Progenitor cell of endocrine pancreas (in vitro differentiated cells): ENCODE data around the gene CDK7. TPM values are rescaled to one million over a fixed set of nuclear protein-coding genes. Genes with fewer than 3 reads are reported as not detected.
"Not testable (repeated sequence)": the region's sequence is repeated elsewhere in the genome, so short reads cannot be mapped to it uniquely, and the experiment has no call there.

Experiments
- DNase-seq: peaks from one replicate; pipeline ENCODE4 v3.0.0; 2021; ENCODE audit warnings: low spot score; ENCODE audit not compliant: unreplicated experiment
- H3K27ac Mint-ChIP-seq: 2 replicates; pipeline ENCODE4 v1.8.0; 2021; ENCODE audit warnings: mild to moderate bottlenecking, moderate library complexity, mixed read lengths
- H3K27me3 Mint-ChIP-seq: 2 replicates; pipeline ENCODE4 v1.8.0; 2021; ENCODE audit warnings: mixed read lengths
- H3K36me3 Mint-ChIP-seq: 2 replicates; pipeline ENCODE4 v1.8.0; 2022; ENCODE audit warnings: mixed read lengths; ENCODE audit not compliant: insufficient read depth
- H3K4me1 Mint-ChIP-seq: 2 replicates; pipeline ENCODE4 v1.8.0; 2021; ENCODE audit warnings: low read depth, mixed read lengths
- H3K4me3 Mint-ChIP-seq: 2 replicates; pipeline ENCODE4 v1.8.0; 2021; ENCODE audit warnings: low read depth, mild to moderate bottlenecking, moderate library complexity, mixed read lengths
- H3K9me3 Mint-ChIP-seq: 2 replicates; pipeline ENCODE4 v1.8.0; 2021; ENCODE audit warnings: low read depth, mixed read lengths
- total RNA-seq: library from RNA; stranded (reverse); gene quantifications from 2 replicates; pipeline ENCODE4 v1.2.1, GENCODE V29; 2021
- TF ChIP-seq, protein P1 (sequence below): fragments of 200-600 bp; sonication (generic); IDR thresholded peaks from one replicate; pipeline ENCODE4 v1.5.0; 2021; ENCODE audit warnings: antibody characterized with exemption, mild to moderate bottlenecking; ENCODE audit not compliant: unreplicated experiment

Gene CDK7
- total RNA-seq, 1 donor from 2014 or later: 30.8 TPM

- Mint-ChIP-seq H3K4me1 (peaks cover 9% of the 10 kb centered on the region), H3K27ac (no peak overlapping the region), H3K27me3 (no peaks in the 10 kb centered on the region), H3K9me3 (no peaks in the 10 kb centered on the region), H3K36me3 (peaks cover 17% of the 10 kb centered on the region), H3K4me3 (no peak overlapping the region)
- no peak for DNase-seq
- TF ChIP-seq, protein P1, sequence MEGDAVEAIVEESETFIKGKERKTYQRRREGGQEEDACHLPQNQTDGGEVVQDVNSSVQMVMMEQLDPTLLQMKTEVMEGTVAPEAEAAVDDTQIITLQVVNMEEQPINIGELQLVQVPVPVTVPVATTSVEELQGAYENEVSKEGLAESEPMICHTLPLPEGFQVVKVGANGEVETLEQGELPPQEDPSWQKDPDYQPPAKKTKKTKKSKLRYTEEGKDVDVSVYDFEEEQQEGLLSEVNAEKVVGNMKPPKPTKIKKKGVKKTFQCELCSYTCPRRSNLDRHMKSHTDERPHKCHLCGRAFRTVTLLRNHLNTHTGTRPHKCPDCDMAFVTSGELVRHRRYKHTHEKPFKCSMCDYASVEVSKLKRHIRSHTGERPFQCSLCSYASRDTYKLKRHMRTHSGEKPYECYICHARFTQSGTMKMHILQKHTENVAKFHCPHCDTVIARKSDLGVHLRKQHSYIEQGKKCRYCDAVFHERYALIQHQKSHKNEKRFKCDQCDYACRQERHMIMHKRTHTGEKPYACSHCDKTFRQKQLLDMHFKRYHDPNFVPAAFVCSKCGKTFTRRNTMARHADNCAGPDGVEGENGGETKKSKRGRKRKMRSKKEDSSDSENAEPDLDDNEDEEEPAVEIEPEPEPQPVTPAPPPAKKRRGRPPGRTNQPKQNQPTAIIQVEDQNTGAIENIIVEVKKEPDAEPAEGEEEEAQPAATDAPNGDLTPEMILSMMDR: no peak
Observed at GRCh38 chr5:69225860-69226259, 8.8 kb upstream of the CDK7 start.

DNA sequence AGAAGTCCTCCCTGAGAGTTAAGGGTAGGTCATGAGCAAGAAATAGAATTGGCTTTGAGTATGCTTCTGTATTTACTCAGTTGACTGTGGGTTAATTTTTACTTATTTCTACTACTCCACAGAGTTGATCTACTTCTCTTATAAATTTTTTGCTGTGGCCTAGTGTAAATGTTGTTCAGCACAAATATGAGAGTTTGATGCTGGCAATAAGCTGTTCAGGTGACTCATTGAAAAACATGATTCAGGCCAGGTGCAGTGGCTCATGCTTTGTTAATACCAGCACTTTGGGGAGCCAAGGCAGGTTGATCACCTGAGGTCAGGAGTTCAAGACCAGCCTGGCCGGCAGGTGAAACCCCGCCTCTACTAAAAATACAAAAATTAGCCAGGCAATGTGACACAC lies 4.5 kb upstream of the CDK7 start:
- DNase-seq: no peak
- H3K27ac Mint-ChIP-seq: no peak overlapping the region
- H3K4me1 Mint-ChIP-seq: peaks cover 3% of the 10 kb centered on the region
- peaks cover 8% of the 10 kb centered on the region for H3K36me3 Mint-ChIP-seq
- TF ChIP-seq, protein P1: no peak
- H3K4me3 Mint-ChIP-seq: no peak overlapping the region
- H3K27me3 Mint-ChIP-seq: no peaks in the 10 kb centered on the region
- H3K9me3 Mint-ChIP-seq: no peaks in the 10 kb centered on the region

DNA sequence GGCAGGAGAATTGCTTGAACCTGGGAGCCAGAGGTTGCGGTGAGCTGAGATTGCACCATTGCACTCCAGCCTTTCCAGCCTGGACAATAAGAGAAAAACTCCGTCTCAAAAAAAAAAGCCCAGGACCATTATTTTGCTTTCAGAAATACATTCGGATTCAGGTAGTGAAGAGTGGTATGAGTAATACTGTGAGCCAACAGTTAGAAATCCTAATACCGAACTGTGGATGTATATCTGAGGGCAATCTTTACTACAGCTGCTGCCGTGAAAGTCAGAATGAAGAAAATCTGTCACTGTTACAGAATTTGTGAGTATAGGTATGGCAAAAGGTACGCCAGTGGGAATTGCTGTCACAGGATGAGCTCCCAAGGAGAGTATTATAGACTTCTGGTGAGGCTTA lies 3.4 kb upstream of the CDK7 start:
- no peak for DNase-seq
- Mint-ChIP-seq H3K36me3 (peaks cover 5% of the 10 kb centered on the region), H3K9me3 (no peaks in the 10 kb centered on the region), H3K4me1 (peaks cover 9% of the 10 kb centered on the region), H3K27ac (no peak overlapping the region), H3K27me3 (no peaks in the 10 kb centered on the region), H3K4me3 (no peak overlapping the region)
- TF ChIP-seq, protein P1: no peak

- DNase-seq: no peak
- TF ChIP-seq, protein P1: no peak
- no peak overlapping the region for H3K4me3 Mint-ChIP-seq
- peaks cover 11% of the 10 kb centered on the region for H3K4me1 Mint-ChIP-seq
- no peaks in the 10 kb centered on the region for H3K27me3 Mint-ChIP-seq
- H3K9me3 Mint-ChIP-seq: no peaks in the 10 kb centered on the region
- no peak overlapping the region for H3K27ac Mint-ChIP-seq
- H3K36me3 Mint-ChIP-seq: peaks cover 6% of the 10 kb centered on the region
Observed at GRCh38 chr5:69231851-69232250, 2.8 kb upstream of the CDK7 start.

- Mint-ChIP-seq H3K4me3 (peak overlapping the region; percentile 69), H3K4me1 (peaks cover 20% of the 10 kb centered on the region), H3K36me3 (peaks cover 19% of the 10 kb centered on the region)
- not testable (repeated sequence) for H3K27me3 Mint-ChIP-seq, DNase-seq, H3K9me3 Mint-ChIP-seq, H3K27ac Mint-ChIP-seq
Observed at GRCh38 chr5:69236733-69237132, 2.0 kb downstream of the CDK7 start.

DNA sequence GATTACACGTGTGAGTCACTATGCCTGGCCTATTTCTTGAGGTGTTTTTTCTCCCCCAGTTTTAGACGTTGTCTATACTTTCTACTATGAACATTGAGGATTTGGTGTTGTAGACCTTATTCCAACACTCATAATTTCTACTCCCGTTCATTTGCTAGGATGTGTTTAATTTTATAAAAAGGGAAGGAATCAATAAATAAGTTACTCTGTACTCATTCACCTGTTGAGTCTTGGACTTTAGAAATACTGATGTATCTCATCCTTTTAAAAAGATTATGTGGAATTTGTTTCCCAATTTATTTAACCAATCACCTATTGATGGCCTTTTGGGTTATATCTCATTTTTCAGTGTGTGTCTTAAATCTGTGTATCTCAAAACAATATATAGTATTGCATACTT lies 3.2 kb downstream of the CDK7 start:
- peaks cover 20% of the 10 kb centered on the region for H3K4me1 Mint-ChIP-seq

More for the DNA sequence above, 3.2 kb downstream of the CDK7 start:
- H3K9me3 Mint-ChIP-seq: peaks cover 5% of the 10 kb centered on the region
- TF ChIP-seq, protein P1: no peak
- no peak overlapping the region for H3K4me3 Mint-ChIP-seq
- no peak for DNase-seq
- H3K27ac Mint-ChIP-seq: no peak overlapping the region
- H3K27me3 Mint-ChIP-seq: no peaks in the 10 kb centered on the region
- H3K36me3 Mint-ChIP-seq: peaks cover 24% of the 10 kb centered on the region
